HEK293 (cell line): Measurements from ENCODE around the gene IGFL3.

ENCODE experiments used
- AEBP2 ChIP-seq: fragments of 450-650 bp; formaldehyde crosslinking; IDR thresholded peaks from 2 replicates; pipeline ENCODE4 v1.5.1; 2016; ENCODE audit warnings: missing biosample characterization, missing genetic modification characterization, borderline replicate concordance
- ATF2 ChIP-seq: fragments of 450-650 bp; formaldehyde crosslinking; IDR thresholded peaks from 2 replicates; pipeline ENCODE4 v1.5.1; 2016; ENCODE audit warnings: missing biosample characterization, missing genetic modification characterization, low read depth
- BCL11B ChIP-seq: fragments of 450-650 bp; formaldehyde crosslinking; IDR thresholded peaks from 2 replicates; pipeline ENCODE4 v1.5.1; 2016; ENCODE audit warnings: low read depth, missing biosample characterization, missing genetic modification characterization
- CTCF ChIP-seq: fragments of 450-650 bp; formaldehyde crosslinking; IDR thresholded peaks from 2 replicates; pipeline ENCODE4 v1.5.1; 2016; ENCODE audit warnings: missing biosample characterization, missing genetic modification characterization
- KLF10 ChIP-seq: fragments of 450-650 bp; IDR thresholded peaks from 2 replicates; pipeline ENCODE4 v1.5.1; 2018; ENCODE audit warnings: missing biosample characterization, mild to moderate bottlenecking, missing genetic modification characterization
- PBX3 ChIP-seq: sonication (generic); formaldehyde crosslinking; IDR thresholded peaks from 2 replicates; pipeline ENCODE4 v1.8.1; 2022; ENCODE audit warnings: mild to moderate bottlenecking, moderate library complexity, missing genetic modification reagents
- ZBTB10 ChIP-seq: fragments of 450-650 bp; formaldehyde crosslinking; IDR thresholded peaks from 2 replicates; pipeline ENCODE4 v1.5.1; 2016; ENCODE audit warnings: missing biosample characterization, missing genetic modification characterization
- ZNF138 ChIP-seq: fragments of 450-650 bp; formaldehyde crosslinking; IDR thresholded peaks from 2 replicates; pipeline ENCODE4 v1.5.1; 2016; ENCODE audit warnings: missing biosample characterization, missing genetic modification characterization, borderline replicate concordance
- ZNF146 ChIP-seq: fragments of 450-650 bp; formaldehyde crosslinking; IDR thresholded peaks from 2 replicates; pipeline ENCODE4 v1.5.1; 2016; ENCODE audit warnings: missing biosample characterization, missing genetic modification characterization
- ZNF274 ChIP-seq, 2 experiments: fragments of 200-500 bp in 1 of 2; fragments of 450-650 bp in 1 of 2; sonication (Bioruptor generic) in 1 of 2; formaldehyde crosslinking in 1 of 2; IDR thresholded peaks; 2 replicates each; pipeline versions ENCODE4 v1.5.1 to v1.6.1; 2014 to 2016; ENCODE audit warnings: borderline replicate concordance in 1 of 2, inconsistent platforms in 1 of 2, low read length in 1 of 2, missing biosample characterization in 1 of 2, missing genetic modification characterization in 1 of 2
- ZNF521 ChIP-seq: fragments of 450-650 bp; formaldehyde crosslinking; IDR thresholded peaks from 2 replicates; pipeline ENCODE4 v1.5.1; 2017; ENCODE audit warnings: missing biosample characterization, mild to moderate bottlenecking, missing genetic modification characterization
- ZNF692 ChIP-seq: fragments of 450-650 bp; formaldehyde crosslinking; IDR thresholded peaks from 2 replicates; pipeline ENCODE4 v1.5.1; 2016; ENCODE audit warnings: missing biosample characterization, missing genetic modification characterization

GRCh38 chr19:46133101-46133627 lies 8.7 kb upstream of the IGFL3 start:
- no peak; the same call in 1 of the 2 replicates for TF ChIP-seq CTCF (tag by site-specific recombination)
- TF ChIP-seq ATF2: peak; percentile 15; the same call in 1 of the 2 replicates
- TF ChIP-seq ZNF521 (tag by site-specific recombination): no peak
- TF ChIP-seq PBX3: no peak
- no peak for TF ChIP-seq KLF10
- TF ChIP-seq ZNF146 (tag by site-specific recombination): no peak
- no peak for TF ChIP-seq ZBTB10 (tag by site-specific recombination)
- TF ChIP-seq AEBP2: no peak
- no peak for TF ChIP-seq ZNF138 (tag by site-specific recombination)
- TF ChIP-seq ZNF274 (IDR thresholded peaks at IDR 0.05; ENCODE audit: low read length): no peak
- no peak for TF ChIP-seq ZNF274 (tag by site-specific recombination; IDR thresholded peaks at IDR 0.05; ENCODE audit: borderline replicate concordance)
- TF ChIP-seq BCL11B (tag by site-specific recombination): no peak
- TF ChIP-seq ZNF692: no peak
